COLO668 (cell line): ENCODE data around the gene UCP1.

Source experiments
- DNase-seq: peaks from one replicate; lab custom pipeline; 2025; ENCODE audit not compliant: unreplicated experiment; lab: John Stamatoyannopoulos, UW

Gene UCP1, protein sequence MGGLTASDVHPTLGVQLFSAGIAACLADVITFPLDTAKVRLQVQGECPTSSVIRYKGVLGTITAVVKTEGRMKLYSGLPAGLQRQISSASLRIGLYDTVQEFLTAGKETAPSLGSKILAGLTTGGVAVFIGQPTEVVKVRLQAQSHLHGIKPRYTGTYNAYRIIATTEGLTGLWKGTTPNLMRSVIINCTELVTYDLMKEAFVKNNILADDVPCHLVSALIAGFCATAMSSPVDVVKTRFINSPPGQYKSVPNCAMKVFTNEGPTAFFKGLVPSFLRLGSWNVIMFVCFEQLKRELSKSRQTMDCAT

GRCh38 chr4:140568507-140569306 is at the start of gene UCP1:
TSS of gene UCP1 (minus strand) at chr4:140568961. CDS start at chr4:140568729, 232 bp downstream.
- peak; percentile 36 for DNase-seq

DNA sequence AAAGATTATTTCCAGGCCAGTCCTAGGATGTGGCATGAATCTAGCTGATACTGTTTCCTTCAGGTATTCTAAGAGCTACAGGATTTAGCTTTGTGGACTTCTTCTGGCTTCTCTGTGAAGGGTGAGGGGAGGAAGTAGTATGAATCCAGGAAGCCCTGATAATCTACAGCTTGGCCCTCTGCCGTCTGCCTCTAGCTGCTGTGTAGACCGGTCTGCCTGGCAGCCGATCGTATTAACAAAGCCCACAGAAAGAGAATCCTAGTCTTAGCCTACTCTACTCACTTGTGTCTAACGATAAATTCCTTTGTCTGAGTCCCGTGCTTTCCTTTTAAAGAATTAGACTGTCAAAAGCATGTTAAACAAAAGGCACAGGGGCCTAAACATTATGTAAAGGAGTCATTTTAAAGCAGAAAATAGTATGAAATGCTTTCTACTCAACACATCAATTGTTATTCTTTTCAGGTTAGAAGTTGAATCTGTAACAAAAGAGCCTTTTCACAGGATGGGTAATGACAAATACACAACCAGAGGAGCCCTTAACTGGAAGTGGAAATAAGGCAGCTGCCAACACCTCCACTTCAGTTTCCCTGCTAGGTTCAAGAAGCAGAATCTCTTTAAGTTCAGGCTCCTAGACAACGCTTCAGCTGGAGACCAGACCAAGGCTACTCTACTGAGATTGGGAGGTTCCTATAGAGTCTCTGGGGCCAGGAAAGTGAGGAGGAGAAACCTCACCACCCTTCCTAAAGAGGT is 48.9 kb upstream of the UCP1 start:
- no peak for DNase-seq

- no peak for DNase-seq
Observed at GRCh38 chr4:140615451-140615850, 46.7 kb upstream of the UCP1 start.

- DNase-seq, result no peak
Observed at GRCh38 chr4:140612357-140612756, 43.6 kb upstream of the UCP1 start.

- no peak for DNase-seq
Observed at GRCh38 chr4:140611854-140612253, 43.1 kb upstream of the UCP1 start.

DNA sequence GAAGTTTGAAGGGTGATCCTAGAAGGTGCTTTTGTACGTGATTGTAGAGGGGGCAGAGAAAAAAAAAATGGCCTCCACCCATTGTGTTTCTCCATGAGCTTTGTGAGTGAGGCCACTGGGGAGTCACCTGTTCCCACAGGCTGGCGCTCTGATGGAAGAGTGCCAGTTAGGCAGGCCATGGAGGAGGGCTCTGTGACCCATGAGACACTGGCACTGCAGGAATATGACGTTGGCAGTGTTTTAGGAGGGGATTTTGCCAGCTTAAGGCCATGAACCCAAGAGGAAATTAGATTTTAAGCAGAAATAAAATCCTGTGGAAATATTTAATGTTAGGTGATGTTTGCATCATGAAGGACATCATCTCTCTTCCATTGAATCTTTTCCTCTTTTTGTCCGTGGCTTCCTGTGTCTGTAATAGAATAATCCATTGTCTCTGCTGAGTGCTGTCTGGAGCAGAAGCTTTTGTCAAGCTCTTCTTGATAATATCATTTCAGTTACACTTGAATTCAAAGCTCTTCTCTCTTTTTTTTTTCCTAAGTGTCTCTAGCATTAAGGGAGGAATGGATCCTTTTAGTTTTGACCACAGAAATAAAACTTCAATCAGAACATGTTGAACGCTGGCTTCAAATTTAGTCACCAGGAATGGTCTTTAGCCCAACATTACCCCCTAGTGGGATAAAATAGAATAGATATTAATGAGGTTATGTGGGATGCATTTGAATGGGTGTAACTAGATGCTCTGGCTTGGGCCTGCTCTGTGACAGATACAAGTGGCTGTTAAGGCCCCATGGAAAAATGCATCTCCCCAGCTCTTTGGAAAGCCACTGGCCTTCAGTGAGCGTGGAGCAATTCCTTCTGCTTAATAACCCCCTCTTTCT is 41.0 kb upstream of the UCP1 start:
- DNase-seq, result peak; percentile 16

GRCh38 chr4:140607852-140608251 is 39.1 kb upstream of the UCP1 start:
- DNase-seq, result no peak

DNA sequence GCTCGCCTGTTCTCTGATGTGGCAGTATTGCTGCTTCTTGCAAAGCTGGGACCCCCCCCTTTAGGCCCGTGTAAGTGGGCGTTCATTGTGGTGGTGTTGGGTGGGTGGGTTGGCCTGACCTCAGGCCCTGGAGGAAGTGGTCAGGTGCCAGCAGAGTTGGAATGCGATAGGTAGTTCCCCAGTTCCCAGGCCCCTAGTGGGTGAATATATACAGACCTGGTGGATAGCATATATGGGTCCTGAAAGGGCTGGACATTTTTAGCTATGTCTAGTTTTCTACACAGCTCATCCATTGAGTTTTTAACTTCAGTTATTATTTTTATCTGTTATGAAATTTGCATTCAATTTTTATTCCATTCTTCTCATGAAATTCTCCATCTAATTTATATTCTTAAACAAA is 35.8 kb upstream of the UCP1 start:
- no peak for DNase-seq

GRCh38 chr4:140603286-140603685 is 34.5 kb upstream of the UCP1 start:
- peak; percentile 16 for DNase-seq

GRCh38 chr4:140602714-140603113 is 34.0 kb upstream of the UCP1 start:
- DNase-seq, result no peak

DNA sequence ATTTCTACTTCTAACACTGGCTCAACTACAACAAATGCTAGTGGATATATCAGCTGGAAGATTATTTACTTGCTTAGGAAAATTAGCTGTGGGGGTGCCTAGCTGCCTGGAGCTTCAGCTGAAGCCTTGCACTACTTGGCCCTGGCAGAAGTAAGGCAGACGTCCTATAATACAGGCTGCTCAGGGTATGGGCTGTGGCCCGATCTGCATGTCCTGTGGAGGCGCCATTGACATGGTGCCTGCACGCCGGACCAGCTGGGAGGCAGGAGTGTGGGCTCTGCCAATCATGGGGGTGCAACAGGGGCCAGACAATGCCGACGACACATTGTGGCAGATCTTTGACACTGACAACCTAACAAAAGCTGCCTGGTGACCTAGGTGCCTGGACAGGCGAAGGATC is 31.6 kb upstream of the UCP1 start:
- no peak for DNase-seq

GRCh38 chr4:140595065-140595464 is 26.3 kb upstream of the UCP1 start:
- DNase-seq, result peak; percentile 53

DNA sequence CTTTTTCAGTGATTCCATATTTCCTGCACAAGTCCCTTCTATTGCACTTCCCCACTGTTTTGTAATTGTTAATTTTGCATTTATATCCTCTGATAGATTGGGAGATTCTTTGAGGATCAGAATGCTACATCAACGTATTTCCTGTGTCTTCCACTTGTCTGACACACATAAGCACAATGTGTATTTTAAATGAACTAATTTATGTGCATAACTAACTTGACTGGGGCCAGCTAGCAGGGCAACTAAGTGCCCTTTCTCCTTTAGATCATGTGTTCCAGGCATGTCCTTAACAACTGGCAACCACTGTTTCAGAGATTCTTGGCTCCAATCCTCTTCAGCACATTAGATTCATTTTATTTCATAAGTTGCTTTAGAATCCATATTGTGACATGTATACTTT is 15.7 kb upstream of the UCP1 start:
- no peak for DNase-seq

- DNase-seq, result no peak
Observed at GRCh38 chr4:140581078-140581477, 12.3 kb upstream of the UCP1 start.

DNA sequence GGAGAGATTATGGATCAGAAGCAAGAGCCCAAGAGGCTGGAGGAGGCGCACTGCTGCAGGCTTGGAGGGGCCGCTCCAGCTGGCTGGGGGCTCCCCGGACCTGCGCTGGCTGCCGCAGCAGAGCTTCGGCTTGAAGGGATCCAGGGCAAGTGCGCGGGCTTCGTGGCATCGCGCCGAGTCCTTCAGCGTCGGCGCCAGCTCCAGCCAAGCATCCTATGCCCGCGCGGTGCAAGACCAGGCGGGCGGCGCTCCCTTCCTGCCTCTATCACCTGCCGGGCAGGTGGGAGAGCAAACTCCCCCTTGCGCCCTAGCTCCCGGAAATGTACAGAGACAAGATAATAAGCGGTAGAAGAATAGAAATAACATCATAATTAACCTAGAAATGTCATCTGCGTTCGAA is 10.5 kb upstream of the UCP1 start:
- peak; percentile 28 for DNase-seq

GRCh38 chr4:140575489-140575888 is 6.7 kb upstream of the UCP1 start:
- no peak for DNase-seq

GRCh38 chr4:140571620-140572019 is 2.9 kb upstream of the UCP1 start:
- no peak for DNase-seq

- no peak for DNase-seq
Observed at GRCh38 chr4:140569307-140569638, 512 bp upstream of the UCP1 start.

DNA sequence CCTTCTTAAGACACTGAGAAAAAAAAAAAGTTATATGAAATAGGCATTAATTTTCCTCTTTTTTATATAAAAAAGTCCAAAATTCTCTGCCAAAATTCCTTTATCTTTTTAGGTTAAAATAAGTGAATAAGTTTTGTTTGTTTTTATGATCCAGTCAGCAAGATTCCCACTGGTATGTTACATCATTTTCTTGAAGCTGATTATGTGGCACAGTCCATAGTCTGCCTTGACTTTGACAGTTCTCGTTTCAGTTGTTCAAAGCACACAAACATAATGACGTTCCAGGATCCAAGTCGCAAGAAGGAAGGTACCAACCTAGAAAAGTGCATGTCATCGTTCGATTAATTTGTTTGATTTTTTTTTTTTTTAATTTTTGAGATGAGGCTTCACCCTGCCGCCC is 9.1 kb downstream of the UCP1 start:
- no peak for DNase-seq

DNA sequence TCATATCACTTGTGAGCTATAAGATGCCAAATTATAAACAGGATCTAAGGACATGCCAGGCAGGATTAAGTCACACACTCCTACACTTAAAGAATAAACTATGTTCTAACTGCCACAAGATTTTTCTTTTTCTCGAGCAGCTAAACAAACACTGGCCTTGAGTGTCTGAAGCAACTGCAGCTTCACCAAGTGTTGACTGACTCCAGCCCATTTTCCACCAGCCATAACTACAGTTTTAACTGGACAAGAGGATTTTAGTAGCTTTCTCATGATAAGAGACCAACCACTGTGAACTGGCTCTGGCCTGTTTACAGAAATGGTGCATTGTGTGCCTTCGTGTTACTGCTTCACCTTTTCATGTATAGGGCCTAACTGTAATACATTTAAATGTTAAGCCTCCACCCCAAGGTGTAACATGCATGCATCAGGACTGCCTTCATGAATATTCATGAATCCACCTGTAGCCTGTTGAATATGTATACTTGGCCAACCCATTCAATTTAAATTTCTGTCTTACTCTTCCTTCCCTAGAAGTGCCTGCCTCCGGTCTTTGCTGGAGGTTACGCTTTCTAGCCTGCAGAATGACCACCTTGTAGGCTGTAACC is 10.8 kb downstream of the UCP1 start:
- DNase-seq, result no peak
